ENCODE measurements around the gene ARHGEF28. TPM values are rescaled to one million over a fixed set of nuclear protein-coding genes. Genes with fewer than 3 reads are reported as not detected.

The ARHGEF28 gene
- total RNA-seq, 1 experiment from 2014 or later: 6.1 TPM

DNA sequence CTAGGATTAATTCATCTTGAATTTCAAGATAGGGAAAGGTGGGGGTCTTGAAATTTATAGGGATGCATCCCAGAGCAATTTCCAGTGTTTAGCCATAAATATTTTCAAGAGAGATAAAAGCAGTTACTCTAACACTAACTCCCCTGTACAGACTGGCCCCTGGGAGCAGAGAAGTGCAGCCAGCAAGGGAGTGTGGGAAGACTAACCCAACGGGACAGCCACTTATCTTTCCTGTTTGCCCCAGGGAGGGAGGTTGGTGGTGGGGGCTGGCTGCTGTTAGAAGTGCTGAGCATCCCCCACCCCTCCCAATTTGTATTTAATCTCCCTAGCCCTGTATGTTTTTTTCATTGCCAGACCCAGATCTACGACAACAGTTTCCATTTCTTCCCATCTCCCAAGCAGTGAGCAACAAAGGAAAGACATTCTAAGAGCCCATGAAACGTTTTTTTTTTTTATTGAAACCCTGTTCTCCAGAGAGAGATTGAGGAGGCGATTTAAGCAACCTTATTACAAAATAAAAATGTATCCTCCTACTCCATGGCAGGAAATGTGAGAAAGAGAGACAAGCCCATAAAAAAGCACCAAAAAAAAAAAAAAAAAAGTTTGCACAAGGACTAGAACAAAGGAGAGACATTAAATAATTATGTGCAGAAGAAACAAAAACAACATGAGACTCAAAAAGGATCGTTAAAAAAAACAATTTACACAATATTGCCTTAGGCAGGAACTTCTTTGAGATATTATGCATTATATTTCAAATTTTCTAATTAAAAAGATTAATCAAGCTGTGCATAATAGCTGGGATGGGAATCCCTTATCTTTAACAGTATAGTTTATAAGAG, 343.4 kb downstream of the ARHGEF28 start:
- H3K4me1 ChIP-seq (ENCODE audit: control insufficient read depth in 1 of 2, insufficient read depth in 2 of 2, low read length in 2 of 2): no peaks in the 10 kb centered on the region
- H3K4me3 ChIP-seq (replicated peaks in 1 of 2; ENCODE audit: low read depth in 1 of 2, low read length in 2 of 2): no peak overlapping the region
- no peaks in the 10 kb centered on the region for H4K20me1 ChIP-seq (ENCODE audit: insufficient read depth)
- no peaks in the 10 kb centered on the region; the same call in 1 of the 2 replicates for H3K27me3 ChIP-seq (ENCODE audit: insufficient read depth, low read length)
- TF ChIP-seq YY1 (IDR thresholded peaks at IDR 0.05; ENCODE audit: extremely low read depth, insufficient replicate concordance, low read depth, low read length) (no peak), SRF (IDR thresholded peaks at IDR 0.05; ENCODE audit: low read depth) (no peak), CBX3 (IDR thresholded peaks at IDR 0.05; ENCODE audit: low read depth) (no peak), RAD21 (IDR thresholded peaks at IDR 0.05; ENCODE audit: low read depth) (no peak), FOSL1 (IDR thresholded peaks at IDR 0.05; ENCODE audit: low read depth) (no peak), ELF1 (IDR thresholded peaks at IDR 0.05; ENCODE audit: borderline replicate concordance, low read depth) (no peak), ZNF274 (IDR thresholded peaks at IDR 0.05; ENCODE audit: low read depth, low read length) (no peak), EZH2phosphoT487 (IDR thresholded peaks at IDR 0.05; ENCODE audit: borderline replicate concordance) (no peak), EZH2 (IDR thresholded peaks at IDR 0.05) (no peak), JUND (IDR thresholded peaks at IDR 0.05) (no peak)
- TF ChIP-seq, protein P1, sequence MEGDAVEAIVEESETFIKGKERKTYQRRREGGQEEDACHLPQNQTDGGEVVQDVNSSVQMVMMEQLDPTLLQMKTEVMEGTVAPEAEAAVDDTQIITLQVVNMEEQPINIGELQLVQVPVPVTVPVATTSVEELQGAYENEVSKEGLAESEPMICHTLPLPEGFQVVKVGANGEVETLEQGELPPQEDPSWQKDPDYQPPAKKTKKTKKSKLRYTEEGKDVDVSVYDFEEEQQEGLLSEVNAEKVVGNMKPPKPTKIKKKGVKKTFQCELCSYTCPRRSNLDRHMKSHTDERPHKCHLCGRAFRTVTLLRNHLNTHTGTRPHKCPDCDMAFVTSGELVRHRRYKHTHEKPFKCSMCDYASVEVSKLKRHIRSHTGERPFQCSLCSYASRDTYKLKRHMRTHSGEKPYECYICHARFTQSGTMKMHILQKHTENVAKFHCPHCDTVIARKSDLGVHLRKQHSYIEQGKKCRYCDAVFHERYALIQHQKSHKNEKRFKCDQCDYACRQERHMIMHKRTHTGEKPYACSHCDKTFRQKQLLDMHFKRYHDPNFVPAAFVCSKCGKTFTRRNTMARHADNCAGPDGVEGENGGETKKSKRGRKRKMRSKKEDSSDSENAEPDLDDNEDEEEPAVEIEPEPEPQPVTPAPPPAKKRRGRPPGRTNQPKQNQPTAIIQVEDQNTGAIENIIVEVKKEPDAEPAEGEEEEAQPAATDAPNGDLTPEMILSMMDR (IDR thresholded peaks at IDR 0.05 in 2 of 3, conservative IDR thresholded peaks at IDR 0.05 in 1 of 3; ENCODE audit: borderline replicate concordance in 1 of 3, insufficient read depth in 1 of 3, low read depth in 2 of 3, low read length in 2 of 3): no peak
- TF ChIP-seq, protein P2, sequence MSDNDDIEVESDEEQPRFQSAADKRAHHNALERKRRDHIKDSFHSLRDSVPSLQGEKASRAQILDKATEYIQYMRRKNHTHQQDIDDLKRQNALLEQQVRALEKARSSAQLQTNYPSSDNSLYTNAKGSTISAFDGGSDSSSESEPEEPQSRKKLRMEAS (IDR thresholded peaks at IDR 0.05): no peak
- H3K9me2 ChIP-seq (ENCODE audit: insufficient read depth): no peaks in the 10 kb centered on the region
- H3K36me3 ChIP-seq (ENCODE audit: control insufficient read depth in 1 of 2, insufficient read depth in 2 of 2, low read length in 2 of 2): no peaks in the 10 kb centered on the region
- intact Hi-C loops (cut with micrococcal nuclease): no loop called here
- ATAC-seq (no peak), DNase-seq (ENCODE audit: low read depth, low spot score) (no peak)
- H3K9me3 ChIP-seq (ENCODE audit: control insufficient read depth in 1 of 2, insufficient read depth in 1 of 2, low read depth in 1 of 2, low read length in 2 of 2): no peaks in the 10 kb centered on the region
- no peaks in the 10 kb centered on the region for H3K79me2 ChIP-seq (ENCODE audit: insufficient read depth, low read length)
- H2AFZ ChIP-seq (ENCODE audit: low read depth, low read length, poor library complexity, severe bottlenecking): no peak overlapping the region
- no peak overlapping the region for H3K27ac ChIP-seq (ENCODE audit: low read depth, low read length)
- no peak overlapping the region for H3K4me2 ChIP-seq (ENCODE audit: low read length)
- POLR2A ChIA-PET: no interaction called here
- CTCF ChIA-PET: no interaction called here
- BruUV-seq (replicated peaks): no TSS peak
- no peak overlapping the region for H3K9ac ChIP-seq (ENCODE audit: low read length)
- RAD21 ChIA-PET (ENCODE audit: low non-redundant PET in 1 of 2, low total read pairs in 2 of 2, uncharacterized antibody in 2 of 2, unreplicated experiment in 2 of 2): no interaction called here
